ENCODE data around the gene PCDHGA6.

PCDHGA6 gene

DNA sequence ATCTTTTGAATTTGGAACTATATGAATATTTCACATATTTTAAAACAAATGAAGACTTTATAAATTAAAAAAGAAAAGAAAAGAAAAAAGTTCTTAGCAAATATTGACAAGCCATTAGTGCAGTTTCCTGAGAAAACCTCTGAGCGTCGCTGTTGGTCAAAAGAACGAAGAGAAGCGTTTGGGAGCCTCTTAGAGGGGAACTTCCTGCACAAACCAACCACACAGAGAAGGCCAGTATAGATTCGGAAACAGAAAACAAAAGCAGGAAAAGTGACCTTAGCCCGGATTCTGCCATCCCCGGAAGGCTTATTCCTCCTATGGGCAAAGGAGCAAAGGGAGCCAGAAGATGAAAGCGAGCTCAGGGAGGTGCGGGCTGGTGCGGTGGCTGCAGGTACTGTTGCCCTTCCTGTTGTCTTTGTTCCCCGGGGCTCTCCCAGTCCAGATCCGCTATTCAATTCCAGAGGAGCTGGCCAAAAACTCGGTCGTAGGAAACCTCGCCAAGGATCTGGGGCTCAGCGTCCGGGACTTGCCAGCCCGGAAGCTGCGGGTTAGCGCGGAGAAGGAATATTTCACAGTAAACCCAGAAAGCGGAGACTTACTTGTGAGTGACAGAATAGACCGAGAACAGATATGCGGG is 13.8 kb upstream of the PCDHGA6 start, which contains the start of gene PCDHGB2:
Gene PCDHGB2 (plus strand): TSS at position 205 of the 637 bp plus-strand sequence. CDS start 142 bp downstream, at position 347.
- peak within 1 kb of the TSS; percentile 53 for H3K4me3 ChIP-seq (ENCODE audit: low read depth, low read length)
- peak; percentile 15 for TF ChIP-seq CTCF (IDR thresholded peaks at IDR 0.05; ENCODE audit: insufficient read depth, low read length, missing control alignments)
- CTCF ChIA-PET = interaction anchor here (0.8 to 3.9 kb wide), 7 partner anchors 10 to 206 kb away, joined by 3 to 32 read pairs (median 9); partner anchors contain the start of genes PCDHGA3, PCDHGB1 and PCDHGB3
- no peak for DNase-seq (ENCODE audit: low read depth, low spot score)
- POLR2A ChIA-PET = no interaction called here

DNA sequence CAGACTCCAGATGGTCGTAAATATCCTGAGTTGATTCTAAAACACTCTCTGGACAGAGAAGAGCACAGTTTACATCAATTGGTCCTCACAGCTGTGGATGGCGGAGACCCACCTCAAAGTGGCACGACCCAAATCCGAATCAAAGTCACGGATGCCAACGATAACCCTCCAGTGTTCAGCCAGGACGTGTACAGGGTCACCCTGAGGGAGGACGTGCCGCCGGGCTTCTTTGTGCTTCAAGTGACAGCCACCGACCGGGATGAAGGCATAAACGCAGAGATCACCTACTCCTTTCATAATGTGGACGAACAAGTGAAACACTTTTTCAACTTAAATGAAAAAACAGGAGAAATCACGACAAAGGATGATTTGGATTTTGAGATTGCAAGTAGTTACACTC is 13.0 kb upstream of the PCDHGA6 start:
- peak overlapping the region; percentile 53; the same call in 1 of the 2 replicates for H3K4me3 ChIP-seq (ENCODE audit: low read depth, low read length)
- no peak for DNase-seq (ENCODE audit: low read depth, low spot score)
- ChIA-PET CTCF (interaction anchor here (0.8 to 3.9 kb wide), 6 partner anchors 10 to 205 kb away, joined by 3 to 32 read pairs (median 10); partner anchors contain the start of genes PCDHGA3, PCDHGB1 and PCDHGB3), POLR2A (no interaction called here)
- no peak for TF ChIP-seq CTCF (IDR thresholded peaks at IDR 0.05; ENCODE audit: insufficient read depth, low read length, missing control alignments)

DNA sequence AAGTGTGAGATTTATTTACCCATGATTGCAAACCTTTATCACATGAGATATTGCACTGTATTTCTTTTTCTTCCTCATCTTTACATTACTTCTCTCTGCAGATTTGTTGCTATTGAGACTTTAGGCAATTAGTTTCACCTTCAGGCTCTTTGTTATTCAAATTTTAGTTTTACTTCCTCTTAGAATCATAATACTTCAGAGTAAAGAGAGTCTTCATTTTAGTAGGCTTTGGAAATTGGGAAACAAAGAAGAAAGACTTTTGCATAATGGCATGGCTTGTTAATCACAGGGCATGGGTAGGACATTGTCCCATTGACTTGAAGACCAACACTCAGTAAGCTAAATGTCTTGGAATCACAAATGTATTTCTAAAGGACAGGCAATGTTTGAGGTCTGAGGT is 11.0 kb upstream of the PCDHGA6 start:
- CTCF ChIA-PET = interaction anchor here (1.1 to 3.5 kb wide), 5 partner anchors 9 to 204 kb away, joined by 3 to 27 read pairs (median 4); partner anchors contain the start of gene PCDHGB1
- POLR2A ChIA-PET = no interaction called here

GRCh38 chr5:141363952-141364660 is 9.6 kb upstream of the PCDHGA6 start, which contains the start of gene PCDHGA5:
Gene PCDHGA5, plus strand, starts transcription at chr5:141364162. Its CDS starts 169 bp downstream, at chr5:141364331.
- peak within 1 kb of the TSS; percentile 44 for H3K4me3 ChIP-seq (ENCODE audit: low read depth, low read length)
- POLR2A ChIA-PET = interaction anchor here (0.6 kb wide), 1 partner anchor 157 kb away, joined by 3 read pairs; no protein-coding TSS in a partner anchor
- no peak for TF ChIP-seq CTCF (IDR thresholded peaks at IDR 0.05; ENCODE audit: insufficient read depth, low read length, missing control alignments)
- no peak for DNase-seq (ENCODE audit: low read depth, low spot score)
- CTCF ChIA-PET = interaction anchor here (0.6 to 3.5 kb wide), 20 partner anchors 9 to 228 kb away, joined by 3 to 27 read pairs (median 4); partner anchors contain the start of genes PCDHGA1, PCDHGA10, PCDHGA12 and PCDHGA3

More for the DNA sequence above, 11.0 kb upstream of the PCDHGA6 start:
- no peak for DNase-seq (ENCODE audit: low read depth, low spot score)
- TF ChIP-seq CTCF (IDR thresholded peaks at IDR 0.05; ENCODE audit: insufficient read depth, low read length, missing control alignments) = no peak
- H3K4me3 ChIP-seq (ENCODE audit: low read depth, low read length) = no peak overlapping the region

DNA sequence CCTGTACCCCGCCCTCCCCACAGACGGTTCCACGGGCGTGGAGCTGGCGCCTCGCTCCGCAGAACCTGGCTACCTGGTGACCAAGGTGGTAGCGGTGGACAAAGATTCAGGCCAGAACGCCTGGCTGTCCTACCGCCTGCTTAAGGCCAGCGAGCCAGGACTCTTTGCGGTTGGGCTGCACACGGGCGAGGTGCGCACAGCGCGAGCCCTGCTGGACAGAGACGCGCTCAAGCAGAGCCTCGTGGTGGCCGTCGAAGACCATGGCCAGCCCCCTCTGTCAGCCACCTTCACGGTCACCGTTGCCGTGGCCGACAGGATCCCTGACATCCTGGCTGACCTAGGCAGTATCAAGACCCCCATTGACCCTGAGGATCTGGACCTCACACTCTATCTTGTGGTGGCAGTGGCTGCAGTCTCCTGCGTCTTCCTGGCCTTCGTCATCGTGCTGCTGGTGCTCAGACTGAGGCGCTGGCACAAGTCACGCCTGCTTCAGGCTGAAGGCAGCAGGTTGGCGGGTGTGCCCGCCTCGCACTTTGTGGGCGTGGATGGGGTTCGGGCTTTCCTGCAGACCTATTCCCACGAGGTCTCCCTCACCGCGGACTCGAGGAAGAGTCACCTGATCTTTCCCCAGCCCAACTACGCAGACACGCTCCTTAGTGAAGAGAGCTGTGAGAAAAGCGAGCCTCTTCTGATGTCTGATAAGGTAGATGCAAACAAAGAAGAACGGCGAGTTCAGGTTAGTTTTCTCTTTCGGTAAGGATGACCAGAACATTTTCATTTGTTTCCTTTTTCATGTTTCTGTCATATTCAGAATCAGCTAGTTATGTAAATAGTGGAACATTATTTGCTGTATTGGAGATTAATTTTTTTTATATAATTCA is 7.4 kb upstream of the PCDHGA6 start:
- CTCF ChIA-PET = interaction anchor here (2.0 to 2.3 kb wide), 2 partner anchors 197 to 201 kb away, joined by 7 to 8 read pairs; no protein-coding TSS in a partner anchor
- POLR2A ChIA-PET = no interaction called here

More for the DNA sequence above, 7.4 kb upstream of the PCDHGA6 start:
- TF ChIP-seq CTCF (IDR thresholded peaks at IDR 0.05; ENCODE audit: insufficient read depth, low read length, missing control alignments) = no peak
- no peak for DNase-seq (ENCODE audit: low read depth, low spot score)
- H3K4me3 ChIP-seq (ENCODE audit: low read depth, low read length) = no peak overlapping the region
